GM12891 (cell line): ENCODE measurements around the gene SLC35B4.

Source experiments
- DNase-seq: peaks from one replicate; pipeline ENCODE4 v3.0.0; 2011; ENCODE audit warnings: low spot score; ENCODE audit not compliant: insufficient read length
- FAIRE-seq: peaks from 2 replicates; lab custom pipeline; 2011; peaks lifted over from hg19 to GRCh38; lab: Jason Lieb, UNC
- PAX5 ChIP-seq: IDR thresholded peaks from 2 replicates; pipeline ENCODE4 v1.6.1; 2011; ENCODE audit warnings: low read length, moderate library complexity, mild to moderate bottlenecking; ENCODE audit not compliant: insufficient read depth, severe bottlenecking
- POLR2A ChIP-seq: IDR thresholded peaks from 2 replicates; pipeline ENCODE4 v1.6.1; 2011; ENCODE audit warnings: low read depth, low read length, control low read depth
- POLR2AphosphoS5 ChIP-seq: IDR thresholded peaks from 2 replicates; pipeline ENCODE4 v1.6.1; 2011; ENCODE audit warnings: low read depth, low read length, control low read depth
- POU2F2 ChIP-seq: IDR thresholded peaks from 2 replicates; pipeline ENCODE4 v1.6.1; 2011; ENCODE audit warnings: low read depth, mild to moderate bottlenecking, control low read depth, low read length, moderate library complexity
- SPI1 ChIP-seq: IDR thresholded peaks from 2 replicates; pipeline ENCODE4 v1.6.1; 2011; ENCODE audit warnings: low read depth, low read length, control low read depth
- TAF1 ChIP-seq: IDR thresholded peaks from 2 replicates; pipeline ENCODE4 v1.6.1; 2011; ENCODE audit warnings: low read depth, low read length, control low read depth

SLC35B4 gene

DNA sequence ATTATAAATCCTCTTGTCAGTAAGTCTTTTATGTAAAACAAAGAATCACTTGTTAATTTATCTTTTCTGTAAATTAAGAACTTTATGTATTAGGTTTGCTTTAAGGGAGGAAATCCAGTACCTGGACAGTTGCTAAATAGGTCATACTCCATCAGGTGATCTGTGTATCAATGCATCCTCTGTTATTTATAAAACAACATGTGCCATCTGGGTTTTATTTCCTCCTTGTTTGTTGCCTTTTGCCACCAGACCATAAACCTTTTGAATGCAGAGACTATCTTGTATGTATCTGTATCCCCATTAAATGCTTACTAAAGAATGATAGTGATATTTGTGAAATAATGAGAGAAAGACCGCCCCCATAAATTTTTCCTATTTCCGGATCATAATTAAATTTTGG is 70.0 kb downstream of the SLC35B4 start:
- FAIRE-seq (no peak), DNase-seq (no peak)
- TF ChIP-seq TAF1 (no peak), PAX5 (no peak), POU2F2 (no peak), SPI1 (no peak), POLR2A (no peak), POLR2AphosphoS5 (no peak)

DNA sequence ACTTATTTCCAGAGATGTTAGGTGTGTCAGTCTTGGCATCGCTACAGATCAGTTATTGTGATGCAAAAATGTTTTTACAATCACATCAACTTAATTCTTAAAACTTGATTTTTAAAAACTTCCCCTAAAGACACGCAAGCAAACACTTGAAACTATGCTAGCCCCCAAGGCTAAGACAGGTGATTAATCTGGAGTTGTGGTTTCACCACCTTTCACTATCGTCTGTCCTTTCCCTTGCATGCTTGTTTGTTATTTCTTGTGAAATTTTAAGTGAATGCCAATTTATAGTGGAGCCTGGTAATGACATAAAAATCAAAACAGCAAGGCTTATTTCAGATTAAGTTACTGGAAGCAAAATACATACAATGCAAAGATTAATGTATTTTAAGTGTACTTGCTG is 70.4 kb downstream of the SLC35B4 start:
- DNase-seq (no peak), FAIRE-seq (no peak)
- TF ChIP-seq TAF1 (no peak), POLR2A (no peak), PAX5 (no peak), POLR2AphosphoS5 (no peak), POU2F2 (no peak), SPI1 (no peak)

DNA sequence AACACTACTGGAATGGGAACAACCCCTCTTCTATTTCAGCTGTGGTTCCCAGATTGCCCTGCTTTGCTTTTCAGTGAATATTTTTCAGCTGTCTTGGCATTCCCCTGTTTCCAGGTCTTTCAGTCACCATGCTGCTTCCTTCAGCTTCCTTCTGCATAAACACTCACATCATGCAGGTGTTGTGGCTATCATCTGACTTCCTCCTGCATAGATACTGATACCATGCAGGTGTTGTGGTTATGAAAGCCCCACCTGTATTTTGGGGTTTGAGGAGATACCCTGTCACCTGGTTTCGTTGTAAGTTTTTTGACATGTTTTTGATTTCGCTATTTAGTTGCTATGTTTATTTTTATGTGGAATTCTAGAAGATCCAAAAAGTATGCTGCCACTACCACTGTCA is 71.5 kb downstream of the SLC35B4 start:
- peak; percentile 73 for FAIRE-seq
- DNase-seq = no peak
- TF ChIP-seq SPI1 (peak; percentile 56), POLR2A (no peak)
